Esophagus muscularis mucosa (tissue), 4 donors: Measurements from ENCODE around the gene NPTN. TPM values are rescaled to one million over a fixed set of nuclear protein-coding genes. Genes with fewer than 3 reads are reported as not detected.

Experiments used
- DNase-seq: peaks from one replicate; pipeline ENCODE4 v3.0.0-alpha.2; 2017; ENCODE audit errors: extremely low spot score
- H3K27ac ChIP-seq, 4 donors: fragments of 200-600 bp; sonication (generic); replicated peaks in 1 of 4; 1 replicate in 3 of 4; 2 replicates in 1 of 4; pipeline ENCODE4 v1.5.1; 2016 to 2019; ENCODE audit warnings: mild to moderate bottlenecking in 1 of 4
- H3K27me3 ChIP-seq, 4 donors: fragments of 200-600 bp; sonication (generic); one replicate each; pipeline versions ENCODE4 v1.5.1 to v1.6.0; 2016 to 2019
- H3K36me3 ChIP-seq, 4 donors: fragments of 200-600 bp; sonication (generic); one replicate each; pipeline ENCODE4 v1.5.1; 2016 to 2019
- H3K4me1 ChIP-seq, 4 donors: fragments of 200-600 bp; sonication (generic); one replicate each; pipeline ENCODE4 v1.5.1; 2016 to 2019
- H3K4me3 ChIP-seq, 4 donors: fragments of 200-600 bp; sonication (generic); 1 replicate in 2 of 4; 2 replicates in 2 of 4; pipeline ENCODE4 v1.5.1; 2016 to 2019; ENCODE audit warnings: mild to moderate bottlenecking in 4 of 4, moderate library complexity in 1 of 4
- H3K9me3 ChIP-seq, 4 donors: fragments of 200-600 bp; sonication (generic); 1 replicate in 3 of 4; 2 replicates in 1 of 4; pipeline ENCODE4 v1.5.1; 2016 to 2019
- CTCF ChIP-seq, 3 experiments: fragments of 200-600 bp in 2 of 3; fragments of 450-650 bp in 1 of 3; sonication (generic) in 2 of 3; IDR thresholded peaks; one replicate each; pipeline ENCODE4 v1.5.1; 2017 to 2019; ENCODE audit warnings: antibody characterized with exemption in 3 of 3, mild to moderate bottlenecking in 2 of 3, moderate library complexity in 1 of 3
- EP300 ChIP-seq: sonication (generic); formaldehyde crosslinking; IDR thresholded peaks from one replicate; pipeline ENCODE4 v1.6.1; 2017; ENCODE audit warnings: antibody characterized with exemption
- POLR2A ChIP-seq: fragments of 450-650 bp; IDR thresholded peaks from one replicate; pipeline ENCODE4 v1.6.1; 2017; ENCODE audit warnings: antibody characterized with exemption, moderate library complexity, mild to moderate bottlenecking, low read depth
- POLR2AphosphoS5 ChIP-seq, 2 donors: sonication (generic); formaldehyde crosslinking; IDR thresholded peaks; one replicate each; pipeline ENCODE4 v1.6.1; 2017; ENCODE audit warnings: antibody characterized with exemption in 2 of 2
- WGBS: methylation state at CpG from one replicate; pipeline ENCODE4 v1.1.5; 2018; 5-methylcytosine and 5-hydroxymethylcytosine counted together
- intact Hi-C: fragments of 100-400 bp; cut with DNase I; formaldehyde crosslinking; loops from one replicate; pipeline ENCODE4 v1.15.1; 2023
- total RNA-seq, 4 donors: library from RNA; depleted of rRNA; stranded (reverse); fragments of >200 nt; gene quantifications; one replicate each; pipeline versions ENCODE4 v1.1.0 to v1.2.1, GENCODE V29; 2016

The NPTN gene
- total RNA-seq, 4 donors from 2014 or later: 218 to 281 (median 246) TPM

- Histone ChIP-seq H3K27ac (peak overlapping the region in 3 of 4 donors; percentile 21 to 26 (median 25)), H3K4me1 (peaks cover 74 to 100% (median 97%) of the 10 kb centered on the region in 4 donors), H3K36me3 (no peaks in the 10 kb centered on the region), H3K9me3 (no peaks in the 10 kb centered on the region), H3K27me3 (no peaks in the 10 kb centered on the region), H3K4me3 (no peak overlapping the region)
- no peak for TF ChIP-seq POLR2AphosphoS5 (IDR thresholded peaks at IDR 0.05)
- no peak for TF ChIP-seq EP300
- TF ChIP-seq CTCF (IDR thresholded peaks at IDR 0.05): no peak
- no peak for TF ChIP-seq POLR2A
- DNase-seq: no peak
- WGBS: 81% methylated on average over 5 of the region's 5 CpGs
- intact Hi-C loops: no loop called here
These were observed 27.3 kb downstream of the NPTN start for GRCh38 chr15:73605759-73606436.

- DNase-seq: no peak
- intact Hi-C loops: no loop called here
- Histone ChIP-seq H3K4me3 (no peak overlapping the region), H3K27ac (peak overlapping the region in 3 of 4 donors; percentile 24 to 27 (median 25)), H3K36me3 (no peaks in the 10 kb centered on the region), H3K27me3 (no peaks in the 10 kb centered on the region), H3K9me3 (no peaks in the 10 kb centered on the region), H3K4me1 (peaks cover 77 to 100% (median 99%) of the 10 kb centered on the region in 4 donors)
- WGBS: 92% methylated on average over 1 of the region's 1 CpG
- no peak for TF ChIP-seq POLR2AphosphoS5 (IDR thresholded peaks at IDR 0.05)
- TF ChIP-seq EP300: no peak
- TF ChIP-seq CTCF (IDR thresholded peaks at IDR 0.05): no peak
- no peak for TF ChIP-seq POLR2A
These were observed 28.7 kb downstream of the NPTN start for GRCh38 chr15:73604477-73604876.

- Histone ChIP-seq H3K4me3 (no peak overlapping the region), H3K9me3 (no peaks in the 10 kb centered on the region), H3K36me3 (no peaks in the 10 kb centered on the region), H3K27me3 (no peaks in the 10 kb centered on the region), H3K27ac (peak overlapping the region; percentile 78 to 81 (median 80)), H3K4me1 (peaks cover 78 to 100% (median 99%) of the 10 kb centered on the region in 4 donors)
- no peak for DNase-seq
- intact Hi-C loops: loop anchor here (2.0 kb wide), 1 partner anchor 26 kb away; no protein-coding TSS in a partner anchor
- WGBS: 45% methylated on average over 2 of the region's 2 CpGs
- TF ChIP-seq CTCF (IDR thresholded peaks at IDR 0.05) (no peak), POLR2A (no peak), POLR2AphosphoS5 (IDR thresholded peaks at IDR 0.05) (no peak), EP300 (no peak)
These were observed 30.2 kb downstream of the NPTN start for GRCh38 chr15:73602992-73603391.

GRCh38 chr15:73602446-73602843, 30.7 kb downstream of the NPTN start:
- H3K4me1 ChIP-seq: peaks cover 78 to 100% (median 99%) of the 10 kb centered on the region in 4 donors
- H3K27ac ChIP-seq: peak overlapping the region; percentile 78 to 81 (median 80)
- 11% methylated on average over 1 of the region's 1 CpG for WGBS

More at GRCh38 chr15:73602446-73602843, 30.7 kb downstream of the NPTN start:
- Histone ChIP-seq H3K27me3 (no peaks in the 10 kb centered on the region), H3K36me3 (no peaks in the 10 kb centered on the region), H3K9me3 (no peaks in the 10 kb centered on the region), H3K4me3 (peak overlapping the region in 1 of 4 donors; percentile 20)
- TF ChIP-seq POLR2AphosphoS5 (IDR thresholded peaks at IDR 0.05) (no peak), CTCF (IDR thresholded peaks at IDR 0.05) (no peak), POLR2A (no peak), EP300 (no peak)
- intact Hi-C loops: loop anchor here (2.0 kb wide), 1 partner anchor 26 kb away; no protein-coding TSS in a partner anchor
- DNase-seq: no peak
